ENCODE measurements around the gene RPP25L. TPM values are rescaled to one million over a fixed set of nuclear protein-coding genes. Genes with fewer than 3 reads are reported as not detected.

RPP25L gene
- total RNA-seq, 1 experiment from 2014 or later: 40.3 TPM

DNA sequence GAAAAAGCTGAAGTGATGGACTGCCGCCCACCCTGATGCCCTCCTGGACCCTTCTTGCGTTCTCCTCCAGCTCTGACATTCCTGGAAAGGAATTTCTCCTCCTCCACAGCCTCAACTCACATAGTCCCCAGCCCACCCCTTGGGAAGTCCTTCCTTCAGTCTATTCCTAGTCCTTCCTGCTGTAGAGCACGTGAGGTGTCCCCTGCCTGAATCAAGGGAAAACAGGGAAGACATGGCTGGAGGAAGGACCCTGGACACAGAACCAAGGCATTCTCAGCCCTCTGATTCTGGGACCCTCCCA lies 13.2 kb upstream of the RPP25L start:
- Histone ChIP-seq H3K4me1 (ENCODE audit: low read length) (peaks cover 12% of the 10 kb centered on the region), H3K27me3 (ENCODE audit: low read length) (0 out of 2 replicates have a peak, but pooled peaks cover 4% of the 10 kb centered on the region), H2AFZ (ENCODE audit: low read length) (no peak overlapping the region), H3K9me2 (replicated peaks; ENCODE audit: insufficient read depth, low read length) (no peaks in the 10 kb centered on the region), H3K79me2 (ENCODE audit: low read length) (peaks cover under 1% of the 10 kb centered on the region; the same call in 1 of the 2 replicates), H3K36me3 (ENCODE audit: insufficient read depth, low read length) (no peaks in the 10 kb centered on the region), H3K4me2 (ENCODE audit: low read depth, low read length, poor library complexity, severe bottlenecking) (no peak overlapping the region), H3K4me3 (ENCODE audit: low read length) (no peak overlapping the region), H3K9ac (ENCODE audit: low read length) (no peak overlapping the region), H3K9me3 (ENCODE audit: low read length) (no peaks in the 10 kb centered on the region), H3K27ac (ENCODE audit: low read length) (no peak overlapping the region), H4K20me1 (ENCODE audit: insufficient read depth, low read depth, low read length) (0 out of 2 replicates have a peak, but pooled peaks cover 2% of the 10 kb centered on the region)
- DNase-seq: no peak

DNA sequence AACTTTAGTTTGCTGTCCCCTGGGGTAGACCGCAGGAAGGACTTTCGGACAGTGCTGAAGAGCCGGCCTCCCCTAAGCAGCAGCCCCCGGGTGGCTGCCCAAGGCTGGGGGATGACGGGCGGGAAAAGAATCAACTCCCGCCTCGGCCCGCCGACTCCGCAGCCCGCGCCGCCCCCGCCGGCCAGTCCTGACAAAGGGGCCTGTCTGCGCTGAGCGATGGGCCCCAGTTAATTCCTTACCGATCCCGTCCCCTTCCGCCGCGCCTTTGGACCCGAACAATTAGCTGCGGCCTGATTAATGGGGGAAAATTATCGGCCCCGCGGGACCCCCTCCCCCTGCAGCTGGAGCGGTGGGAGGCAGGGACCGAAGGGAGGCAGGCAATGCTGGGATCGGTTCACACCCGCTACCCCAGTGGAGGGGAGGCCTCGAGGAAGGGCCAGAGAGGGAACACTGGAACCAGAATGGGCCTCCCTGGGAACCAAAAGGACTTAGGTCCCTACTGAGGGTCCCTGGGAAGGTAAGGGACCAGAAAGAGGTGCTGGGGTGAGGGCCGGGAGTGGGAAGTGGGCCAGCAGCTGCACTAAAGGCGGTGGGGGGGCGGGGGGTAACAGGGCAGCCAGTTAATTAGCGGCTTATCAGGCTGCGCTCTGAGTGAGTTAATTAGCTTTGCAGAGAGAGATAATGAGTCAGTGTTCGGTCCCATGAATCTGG lies 12.7 kb upstream of the RPP25L start:
- Histone ChIP-seq H3K9me2 (replicated peaks; ENCODE audit: insufficient read depth, low read length) (no peaks in the 10 kb centered on the region), H3K9me3 (ENCODE audit: low read length) (no peaks in the 10 kb centered on the region), H4K20me1 (ENCODE audit: insufficient read depth, low read depth, low read length) (no peaks in the 10 kb centered on the region), H3K79me2 (ENCODE audit: low read length) (peaks cover 5% of the 10 kb centered on the region), H3K36me3 (ENCODE audit: insufficient read depth, low read length) (no peaks in the 10 kb centered on the region), H3K4me2 (ENCODE audit: low read depth, low read length, poor library complexity, severe bottlenecking) (no peak overlapping the region), H3K27ac (ENCODE audit: low read length) (no peak overlapping the region), H3K9ac (ENCODE audit: low read length) (no peak overlapping the region), H2AFZ (ENCODE audit: low read length) (no peak overlapping the region), H3K4me1 (ENCODE audit: low read length) (peaks cover 15% of the 10 kb centered on the region), H3K4me3 (ENCODE audit: low read length) (no peak overlapping the region), H3K27me3 (ENCODE audit: low read length) (0 out of 2 replicates have a peak, but pooled peaks cover 4% of the 10 kb centered on the region)
- DNase-seq: no peak

GRCh38 chr9:34623374-34624235 lies 11.7 kb upstream of the RPP25L start:
- Histone ChIP-seq H3K27ac (ENCODE audit: low read length) (no peak overlapping the region), H3K27me3 (ENCODE audit: low read length) (0 out of 2 replicates have a peak, but pooled peaks cover 4% of the 10 kb centered on the region), H4K20me1 (ENCODE audit: insufficient read depth, low read depth, low read length) (no peaks in the 10 kb centered on the region), H3K9ac (ENCODE audit: low read length) (no peak overlapping the region), H2AFZ (ENCODE audit: low read length) (no peak overlapping the region), H3K9me3 (ENCODE audit: low read length) (no peaks in the 10 kb centered on the region), H3K4me1 (ENCODE audit: low read length) (peaks cover 19% of the 10 kb centered on the region), H3K4me2 (ENCODE audit: low read depth, low read length, poor library complexity, severe bottlenecking) (no peak overlapping the region), H3K36me3 (ENCODE audit: insufficient read depth, low read length) (no peaks in the 10 kb centered on the region), H3K4me3 (ENCODE audit: low read length) (no peak overlapping the region), H3K79me2 (ENCODE audit: low read length) (peaks cover 15% of the 10 kb centered on the region), H3K9me2 (replicated peaks; ENCODE audit: insufficient read depth, low read length) (no peaks in the 10 kb centered on the region)
- DNase-seq: no peak

GRCh38 chr9:34620061-34620994 lies 8.4 kb upstream of the RPP25L start, which contains the start of gene DCTN3:
TSS of gene DCTN3 (minus strand) at chr9:34620495. CDS start at chr9:34620464, 31 bp downstream.
- peak; percentile 98 for DNase-seq
- Histone ChIP-seq H3K36me3 (ENCODE audit: insufficient read depth, low read length) (no peaks in the 10 kb centered on the region), H2AFZ (ENCODE audit: low read length) (peak within 1 kb of the TSS; percentile 78; the same call in 1 of the 2 replicates), H3K4me1 (ENCODE audit: low read length) (peaks cover 17% of the 10 kb centered on the region), H3K27ac (ENCODE audit: low read length) (no peak within 1 kb of the TSS), H3K9me3 (ENCODE audit: low read length) (no peaks in the 10 kb centered on the region), H3K4me3 (ENCODE audit: low read length) (peak within 1 kb of the TSS; percentile 91), H3K9me2 (replicated peaks; ENCODE audit: insufficient read depth, low read length) (no peaks in the 10 kb centered on the region), H3K9ac (ENCODE audit: low read length) (peak within 1 kb of the TSS; percentile 86), H3K27me3 (ENCODE audit: low read length) (no peaks in the 10 kb centered on the region), H3K79me2 (ENCODE audit: low read length) (peaks cover 16% of the 10 kb centered on the region), H4K20me1 (ENCODE audit: insufficient read depth, low read depth, low read length) (no peaks in the 10 kb centered on the region), H3K4me2 (ENCODE audit: low read depth, low read length, poor library complexity, severe bottlenecking) (peak within 1 kb of the TSS; percentile 86)

DNA sequence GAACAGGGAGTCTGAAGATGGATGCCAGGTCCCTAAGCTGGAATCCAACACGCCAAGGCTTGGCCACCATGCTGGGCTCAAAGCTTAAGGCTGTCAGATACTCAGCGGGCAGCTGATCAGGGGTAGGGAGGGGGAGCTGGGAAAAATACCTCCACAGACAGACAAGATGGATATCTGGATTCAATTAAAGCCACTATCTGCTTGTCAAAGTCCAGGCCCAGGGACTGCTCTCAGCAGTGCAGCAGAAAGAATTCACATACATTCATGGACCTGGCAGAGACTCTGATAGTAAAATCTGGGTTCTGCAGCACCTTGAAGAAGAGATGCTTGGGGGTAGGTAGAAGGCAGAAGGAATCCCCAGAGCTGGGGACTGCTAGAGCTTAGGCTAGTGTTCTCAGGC lies 3.2 kb upstream of the RPP25L start:
- Histone ChIP-seq H3K9me2 (replicated peaks; ENCODE audit: insufficient read depth, low read length) (no peaks in the 10 kb centered on the region), H3K4me3 (ENCODE audit: low read length) (no peak overlapping the region), H3K4me2 (ENCODE audit: low read depth, low read length, poor library complexity, severe bottlenecking) (no peak overlapping the region), H3K79me2 (ENCODE audit: low read length) (peaks cover 28% of the 10 kb centered on the region), H3K9ac (ENCODE audit: low read length) (no peak overlapping the region), H3K9me3 (ENCODE audit: low read length) (no peaks in the 10 kb centered on the region), H3K27me3 (ENCODE audit: low read length) (no peaks in the 10 kb centered on the region), H3K27ac (ENCODE audit: low read length) (no peak overlapping the region), H4K20me1 (ENCODE audit: insufficient read depth, low read depth, low read length) (no peaks in the 10 kb centered on the region), H2AFZ (ENCODE audit: low read length) (no peak overlapping the region), H3K4me1 (ENCODE audit: low read length) (peaks cover 36% of the 10 kb centered on the region), H3K36me3 (ENCODE audit: insufficient read depth, low read length) (no peaks in the 10 kb centered on the region)
- DNase-seq: no peak

GRCh38 chr9:34612788-34613390 lies 992 bp upstream of the RPP25L start:
- H3K27me3 ChIP-seq (ENCODE audit: low read length): no peaks in the 10 kb centered on the region
- H3K27ac ChIP-seq (ENCODE audit: low read length): 0 out of 2 replicates have a peak overlapping the region, but pooled peaks have one; percentile 40
- H3K4me3 ChIP-seq (ENCODE audit: low read length): peak overlapping the region; percentile 100
- H3K9ac ChIP-seq (ENCODE audit: low read length): peak overlapping the region; percentile 99
- peaks cover 12% of the 10 kb centered on the region for H3K79me2 ChIP-seq (ENCODE audit: low read length)
- H4K20me1 ChIP-seq (ENCODE audit: insufficient read depth, low read depth, low read length): no peaks in the 10 kb centered on the region
- peak; percentile 94 for DNase-seq
- peaks cover 24% of the 10 kb centered on the region for H3K4me1 ChIP-seq (ENCODE audit: low read length)
- H3K9me3 ChIP-seq (ENCODE audit: low read length): no peaks in the 10 kb centered on the region
- 0 out of 2 replicates have a peak overlapping the region, but pooled peaks have one; percentile 31 for H2AFZ ChIP-seq (ENCODE audit: low read length)
- peak overlapping the region; percentile 95 for H3K4me2 ChIP-seq (ENCODE audit: low read depth, low read length, poor library complexity, severe bottlenecking)
- H3K36me3 ChIP-seq (ENCODE audit: insufficient read depth, low read length): no peaks in the 10 kb centered on the region
- no peaks in the 10 kb centered on the region for H3K9me2 ChIP-seq (replicated peaks; ENCODE audit: insufficient read depth, low read length)

DNA sequence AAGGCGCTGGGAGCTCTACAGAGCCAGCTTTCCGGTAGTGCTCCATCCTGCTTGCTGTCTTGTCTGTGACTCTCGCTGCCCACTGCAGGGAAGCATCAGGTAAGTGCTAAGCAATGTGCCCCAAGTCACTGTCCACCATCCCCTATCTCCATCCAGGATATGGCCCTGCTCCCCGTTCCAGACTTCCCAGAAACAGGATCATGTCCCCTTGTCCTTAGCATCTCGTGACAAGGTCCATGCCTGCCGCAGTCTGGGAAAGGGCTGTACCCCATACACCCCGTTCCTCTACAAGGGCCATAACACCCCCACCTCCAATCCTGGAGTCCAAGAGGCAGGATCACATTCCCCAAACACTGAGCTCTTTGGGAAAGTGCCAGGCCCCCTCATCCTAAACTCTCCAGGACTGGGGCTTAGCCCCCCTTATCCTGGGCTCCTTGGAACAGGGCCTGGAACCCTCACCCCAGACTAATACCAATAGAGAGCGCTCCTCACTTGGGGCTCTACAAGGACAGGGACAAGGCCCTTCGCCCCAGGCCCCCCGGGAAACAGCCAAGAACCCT lies 566 bp downstream of the RPP25L start:
- no peak for DNase-seq
- H3K27me3 ChIP-seq (ENCODE audit: low read length): no peaks in the 10 kb centered on the region
- peak overlapping the region; percentile 31; the same call in 1 of the 2 replicates for H2AFZ ChIP-seq (ENCODE audit: low read length)
- H3K4me1 ChIP-seq (ENCODE audit: low read length): peaks cover 24% of the 10 kb centered on the region
- no peak overlapping the region; the same call in 1 of the 2 replicates for H3K27ac ChIP-seq (ENCODE audit: low read length)
- H3K4me2 ChIP-seq (ENCODE audit: low read depth, low read length, poor library complexity, severe bottlenecking): peak overlapping the region; percentile 95
- no peaks in the 10 kb centered on the region for H3K9me2 ChIP-seq (replicated peaks; ENCODE audit: insufficient read depth, low read length)
- no peaks in the 10 kb centered on the region for H3K36me3 ChIP-seq (ENCODE audit: insufficient read depth, low read length)
- no peaks in the 10 kb centered on the region for H4K20me1 ChIP-seq (ENCODE audit: insufficient read depth, low read depth, low read length)
- H3K4me3 ChIP-seq (ENCODE audit: low read length): peak overlapping the region; percentile 100
- H3K79me2 ChIP-seq (ENCODE audit: low read length): peaks cover 12% of the 10 kb centered on the region
- no peaks in the 10 kb centered on the region for H3K9me3 ChIP-seq (ENCODE audit: low read length)
- H3K9ac ChIP-seq (ENCODE audit: low read length): peak overlapping the region; percentile 99

All from Karpas-422 (cell line).